Natural killer cell (primary cell): ENCODE data around the gene KIAA1671. TPM values are rescaled to one million over a fixed set of nuclear protein-coding genes. Genes with fewer than 3 reads are reported as not detected.
A peak's percentile ranks its signal among the peaks of the same experiment; 100 is the strongest.
"Not testable (repeated sequence)": the region's sequence is repeated elsewhere in the genome, so short reads cannot be mapped to it uniquely, and the experiment has no call there.

Source experiments
- ATAC-seq, 3 donors: fragments of 150-1000 bp in 2 of 3; fragments of 200-7000 bp in 1 of 3; cut with Tn5 transposase; 1 replicate in 1 of 3; 2 replicates in 2 of 3; pipeline ENCODE4 v1.10.0; 2021; ENCODE audit warnings: mild to moderate bottlenecking in 2 of 3, moderate library complexity in 2 of 3
- DNase-seq, 2 donors: peaks; one replicate each; pipeline versions ENCODE4 v3.0.0 to v3.0.0-alpha.2; 2013 to 2021; ENCODE audit warnings: mixed read lengths in 1 of 2
- H3K27ac ChIP-seq: one replicate; pipeline ENCODE4 v1.5.1; 2013; ENCODE audit warnings: mild to moderate bottlenecking, low read length
- H3K27me3 ChIP-seq: one replicate; pipeline ENCODE4 v1.6.1; 2013; ENCODE audit warnings: low read length; ENCODE audit not compliant: control insufficient read depth, insufficient read depth
- H3K36me3 ChIP-seq: one replicate; pipeline ENCODE4 v1.6.1; 2013; ENCODE audit warnings: low read length; ENCODE audit not compliant: control insufficient read depth, insufficient read depth
- H3K4me1 ChIP-seq: one replicate; pipeline ENCODE4 v1.6.1; 2013; ENCODE audit warnings: low read length; ENCODE audit not compliant: control insufficient read depth, insufficient read depth
- H3K4me3 ChIP-seq: one replicate; pipeline ENCODE4 v1.5.1; 2013; ENCODE audit warnings: low read length
- H3K9me3 ChIP-seq: one replicate; pipeline ENCODE4 v1.6.1; 2013; ENCODE audit warnings: low read length; ENCODE audit not compliant: control insufficient read depth, insufficient read depth
- H3K27ac Mint-ChIP-seq, 2 donors: one replicate each; pipeline ENCODE4 v1.8.0; 2022; ENCODE audit warnings: mild to moderate bottlenecking in 2 of 2, mixed read lengths in 2 of 2, moderate library complexity in 1 of 2
- H3K27me3 Mint-ChIP-seq, 2 donors: one replicate each; pipeline ENCODE4 v1.8.0; 2022; ENCODE audit warnings: low read depth in 2 of 2, mixed read lengths in 2 of 2
- H3K36me3 Mint-ChIP-seq: one replicate; pipeline ENCODE4 v1.8.0; 2022; ENCODE audit warnings: mixed read lengths
- H3K4me1 Mint-ChIP-seq, 2 donors: one replicate each; pipeline ENCODE4 v1.8.0; 2022; ENCODE audit warnings: mixed read lengths in 2 of 2
- H3K4me3 Mint-ChIP-seq: one replicate; pipeline ENCODE4 v1.8.0; 2022; ENCODE audit warnings: mild to moderate bottlenecking, moderate library complexity, mixed read lengths
- H3K9me3 Mint-ChIP-seq, 2 donors: one replicate each; pipeline ENCODE4 v1.8.0; 2022; ENCODE audit warnings: mixed read lengths in 2 of 2
- WGBS: methylation state at CpG from one replicate; pipeline ENCODE4 v1.1.7; 2013; ENCODE audit warnings: missing lambda C conversion rate; ENCODE audit not compliant: insufficient coverage; 5-methylcytosine and 5-hydroxymethylcytosine counted together
- intact Hi-C: fragments of 100-400 bp; cut with micrococcal nuclease; formaldehyde crosslinking; loops from one replicate; pipeline ENCODE4 v1.14.2; 2022
- total RNA-seq, 4 donors: library from RNA; stranded (reverse); fragments of 120-200 nt in 1 of 4; gene quantifications; one replicate each; pipeline versions ENCODE4 v1.2.3 to v1.2.4, GENCODE V29; 2013 to 2022
- TF ChIP-seq, protein P1 (sequence below): fragments of 200-600 bp; IDR thresholded peaks from one replicate; pipeline ENCODE4 v1.8.0; 2022; ENCODE audit warnings: antibody characterized with exemption

KIAA1671 gene
- total RNA-seq, 3 donors from 2014 or later (not counting 1 experiment from before 2014, with no cell fraction given) = 3.6 to 24.0 (median 7.3) TPM

DNA sequence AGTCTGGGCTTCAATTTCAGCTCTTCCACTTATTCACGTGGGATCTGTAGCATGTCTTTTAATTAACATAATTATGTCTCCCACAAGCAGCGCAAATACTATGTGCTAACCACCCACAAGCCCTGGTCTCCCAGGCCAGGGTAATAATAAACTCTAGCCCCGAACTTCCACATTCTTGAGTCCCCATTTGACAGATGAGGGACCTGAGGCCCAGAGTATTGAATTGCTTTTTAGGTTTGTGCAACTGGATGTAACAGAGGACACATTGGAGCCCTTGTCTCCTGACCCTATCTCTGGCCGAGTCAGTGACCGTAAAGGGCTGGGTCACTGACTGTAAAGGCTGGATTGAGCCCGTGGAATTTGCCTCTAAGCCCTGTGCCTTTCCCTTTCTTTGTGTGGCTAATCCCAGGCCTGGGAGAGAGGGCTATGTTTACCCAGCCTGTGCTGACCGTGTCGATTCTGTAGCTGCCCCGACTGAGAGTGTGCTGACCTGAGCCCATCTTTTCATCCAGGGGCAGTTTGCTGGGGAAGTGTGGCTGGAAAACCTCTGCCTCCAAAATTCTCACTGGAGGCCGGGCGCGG, 270.8 kb downstream of the KIAA1671 start:
- no peaks in the 10 kb centered on the region for H3K4me1 ChIP-seq
- H3K36me3 ChIP-seq = no peaks in the 10 kb centered on the region
- H3K9me3 ChIP-seq = no peaks in the 10 kb centered on the region
- Mint-ChIP-seq H3K4me3 (no peak overlapping the region), H3K9me3 (no peaks in the 10 kb centered on the region), H3K36me3 (no peaks in the 10 kb centered on the region), H3K27ac (no peak overlapping the region), H3K4me1 (no peaks in the 10 kb centered on the region), H3K27me3 (peaks cover 2 to 16% of the 10 kb centered on the region in 2 donors)
- ATAC-seq (no peak), DNase-seq (no peak)
- intact Hi-C loops = no loop called here
- no peak overlapping the region for H3K4me3 ChIP-seq
- TF ChIP-seq, protein P1, sequence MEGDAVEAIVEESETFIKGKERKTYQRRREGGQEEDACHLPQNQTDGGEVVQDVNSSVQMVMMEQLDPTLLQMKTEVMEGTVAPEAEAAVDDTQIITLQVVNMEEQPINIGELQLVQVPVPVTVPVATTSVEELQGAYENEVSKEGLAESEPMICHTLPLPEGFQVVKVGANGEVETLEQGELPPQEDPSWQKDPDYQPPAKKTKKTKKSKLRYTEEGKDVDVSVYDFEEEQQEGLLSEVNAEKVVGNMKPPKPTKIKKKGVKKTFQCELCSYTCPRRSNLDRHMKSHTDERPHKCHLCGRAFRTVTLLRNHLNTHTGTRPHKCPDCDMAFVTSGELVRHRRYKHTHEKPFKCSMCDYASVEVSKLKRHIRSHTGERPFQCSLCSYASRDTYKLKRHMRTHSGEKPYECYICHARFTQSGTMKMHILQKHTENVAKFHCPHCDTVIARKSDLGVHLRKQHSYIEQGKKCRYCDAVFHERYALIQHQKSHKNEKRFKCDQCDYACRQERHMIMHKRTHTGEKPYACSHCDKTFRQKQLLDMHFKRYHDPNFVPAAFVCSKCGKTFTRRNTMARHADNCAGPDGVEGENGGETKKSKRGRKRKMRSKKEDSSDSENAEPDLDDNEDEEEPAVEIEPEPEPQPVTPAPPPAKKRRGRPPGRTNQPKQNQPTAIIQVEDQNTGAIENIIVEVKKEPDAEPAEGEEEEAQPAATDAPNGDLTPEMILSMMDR = no peak
- no peaks in the 10 kb centered on the region for H3K27me3 ChIP-seq
- H3K27ac ChIP-seq = no peak overlapping the region
- 86% methylated on average over 12 of the region's 12 CpGs for WGBS

DNA sequence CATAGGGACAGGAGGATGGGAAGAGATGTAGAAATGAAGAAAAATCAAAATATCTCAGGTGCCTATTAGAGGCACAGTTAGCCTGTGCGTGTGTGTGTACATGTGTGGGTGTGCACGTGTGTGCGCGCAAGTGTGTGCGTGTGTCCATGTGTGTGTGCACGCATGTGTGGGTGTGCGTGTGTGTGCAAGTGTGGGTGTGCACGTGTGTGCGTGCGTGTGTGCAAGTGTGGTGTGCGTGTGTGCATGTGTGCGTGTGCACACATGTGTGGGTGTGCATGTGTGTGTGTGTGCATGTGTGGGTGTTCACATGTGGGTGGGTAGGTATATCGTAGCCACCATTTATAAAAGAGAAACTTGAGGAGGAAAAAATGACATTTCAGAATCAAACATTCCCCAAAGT, 276.3 kb downstream of the KIAA1671 start:
- Mint-ChIP-seq H3K9me3 (peaks cover 0 to 2% of the 10 kb centered on the region in 2 donors), H3K27ac (no peak overlapping the region), H3K4me3 (no peak overlapping the region), H3K36me3 (no peaks in the 10 kb centered on the region), H3K27me3 (peaks cover 18 to 23% of the 10 kb centered on the region in 2 donors), H3K4me1 (no peaks in the 10 kb centered on the region)
- Histone ChIP-seq H3K4me3 (no peak overlapping the region), H3K36me3 (no peaks in the 10 kb centered on the region), H3K9me3 (no peaks in the 10 kb centered on the region), H3K27ac (no peak overlapping the region), H3K4me1 (no peaks in the 10 kb centered on the region), H3K27me3 (no peaks in the 10 kb centered on the region)
- DNase-seq (no peak), ATAC-seq (peak in 1 of 3 donors; percentile 20)
- intact Hi-C loops = no loop called here
- TF ChIP-seq, protein P1 = no peak
- 95% methylated on average over 12 of the region's 13 CpGs for WGBS

DNA sequence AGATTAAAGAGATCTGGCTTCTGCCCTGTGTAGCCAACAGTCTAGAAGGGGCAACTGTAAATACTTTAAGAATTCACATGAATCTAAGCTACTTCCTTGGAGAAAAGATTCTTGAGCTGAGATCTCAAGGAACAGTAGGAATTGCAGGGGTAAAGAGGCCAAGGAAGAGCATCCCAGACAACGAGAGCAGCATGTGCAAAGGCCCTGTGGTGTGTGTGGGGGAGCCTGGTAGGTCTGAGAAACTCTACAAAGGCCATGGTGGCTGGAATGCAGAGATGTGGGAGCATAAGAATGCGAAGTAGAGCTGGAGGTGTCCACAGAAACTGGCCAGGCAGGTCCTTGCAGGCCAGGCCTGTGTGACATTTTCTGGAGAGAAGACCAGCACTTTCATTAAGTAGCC, 278.2 kb downstream of the KIAA1671 start:
- ATAC-seq, H3K4me1 ChIP-seq, H3K27ac ChIP-seq, H3K27ac Mint-ChIP-seq, H3K9me3 Mint-ChIP-seq, H3K4me1 Mint-ChIP-seq, H3K27me3 ChIP-seq, H3K4me3 ChIP-seq, H3K36me3 ChIP-seq, intact Hi-C loops, H3K9me3 ChIP-seq, DNase-seq, H3K4me3 Mint-ChIP-seq, H3K36me3 Mint-ChIP-seq: not testable (repeated sequence)
- WGBS = 60% methylated on average over 2 of the region's 2 CpGs
- H3K27me3 Mint-ChIP-seq = peaks cover 26 to 40% of the 10 kb centered on the region in 2 donors

DNA sequence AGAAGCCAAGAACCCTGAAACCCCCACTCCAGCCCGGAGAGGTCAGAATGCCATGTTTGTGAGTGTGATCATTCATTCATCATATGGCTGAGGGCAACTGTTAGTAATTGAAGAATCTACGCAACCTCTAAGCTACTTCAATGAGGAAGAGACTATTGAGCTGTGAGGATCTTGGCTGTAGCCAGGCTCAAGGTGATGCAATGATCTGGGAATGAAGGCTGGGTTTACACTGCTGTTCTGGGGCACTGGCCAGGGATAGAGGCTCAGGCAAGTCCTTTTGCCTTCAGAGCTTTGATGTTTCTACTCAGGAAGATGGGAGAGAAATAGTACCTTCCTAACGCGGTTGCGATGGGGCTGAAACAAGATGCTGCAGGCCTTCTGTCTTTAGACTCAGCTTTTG, 279.8 kb downstream of the KIAA1671 start:
- Mint-ChIP-seq H3K9me3 (peaks cover 0 to 2% of the 10 kb centered on the region in 2 donors), H3K4me1 (peaks cover 0 to 7% of the 10 kb centered on the region in 2 donors), H3K4me3 (no peak overlapping the region), H3K27ac (no peak overlapping the region), H3K36me3 (no peaks in the 10 kb centered on the region), H3K27me3 (peaks cover 33 to 50% of the 10 kb centered on the region in 2 donors)
- H3K4me1 ChIP-seq = peaks cover 6% of the 10 kb centered on the region
- no peaks in the 10 kb centered on the region for H3K36me3 ChIP-seq
- TF ChIP-seq, protein P1 = no peak
- no peaks in the 10 kb centered on the region for H3K9me3 ChIP-seq
- no peaks in the 10 kb centered on the region for H3K27me3 ChIP-seq
- DNase-seq (no peak), ATAC-seq (no peak)
- intact Hi-C loops = no loop called here
- WGBS = 88% methylated on average over 5 of the region's 5 CpGs
- H3K27ac ChIP-seq = no peak overlapping the region
- no peak overlapping the region for H3K4me3 ChIP-seq

DNA sequence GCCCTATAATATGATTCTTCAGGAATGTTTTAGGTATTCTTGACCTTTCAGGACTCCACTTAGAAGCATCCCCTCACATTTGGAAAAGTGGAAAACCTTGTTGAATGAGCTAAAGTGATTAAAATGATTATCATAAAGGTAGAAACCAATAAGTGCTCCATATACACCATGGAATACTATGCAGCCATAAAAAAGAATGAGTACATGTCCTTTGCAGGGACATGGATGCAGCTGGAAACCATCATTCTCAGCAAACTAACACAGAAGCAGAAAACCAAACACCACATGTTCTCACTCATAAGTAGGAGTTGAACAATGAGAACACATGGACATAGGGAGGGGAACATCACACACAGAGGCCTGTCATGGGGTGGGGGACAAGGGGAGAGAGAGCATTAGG, 281.2 kb downstream of the KIAA1671 start:
- DNase-seq, ATAC-seq, H3K4me3 ChIP-seq, H3K27me3 ChIP-seq, H3K4me1 ChIP-seq, intact Hi-C loops, H3K27ac ChIP-seq, H3K4me3 Mint-ChIP-seq, H3K27ac Mint-ChIP-seq, H3K36me3 ChIP-seq, H3K4me1 Mint-ChIP-seq, H3K9me3 ChIP-seq, H3K36me3 Mint-ChIP-seq, H3K9me3 Mint-ChIP-seq: not testable (repeated sequence)
- H3K27me3 Mint-ChIP-seq = peaks cover 39 to 54% of the 10 kb centered on the region in 2 donors
